Esophagus muscularis mucosa (tissue), 4 donors: ENCODE measurements around the gene MAST4. TPM values are rescaled to one million over a fixed set of nuclear protein-coding genes. Genes with fewer than 3 reads are reported as not detected.

ENCODE experiments used
- DNase-seq: peaks from one replicate; pipeline ENCODE4 v3.0.0-alpha.2; 2017; ENCODE audit errors: extremely low spot score
- H3K27ac ChIP-seq, 4 donors: fragments of 200-600 bp; sonication (generic); replicated peaks in 1 of 4; 1 replicate in 3 of 4; 2 replicates in 1 of 4; pipeline ENCODE4 v1.5.1; 2016 to 2019; ENCODE audit warnings: mild to moderate bottlenecking in 1 of 4
- H3K27me3 ChIP-seq, 4 donors: fragments of 200-600 bp; sonication (generic); one replicate each; pipeline versions ENCODE4 v1.5.1 to v1.6.0; 2016 to 2019
- H3K36me3 ChIP-seq, 4 donors: fragments of 200-600 bp; sonication (generic); one replicate each; pipeline ENCODE4 v1.5.1; 2016 to 2019
- H3K4me1 ChIP-seq, 4 donors: fragments of 200-600 bp; sonication (generic); one replicate each; pipeline ENCODE4 v1.5.1; 2016 to 2019
- H3K4me3 ChIP-seq, 4 donors: fragments of 200-600 bp; sonication (generic); 1 replicate in 2 of 4; 2 replicates in 2 of 4; pipeline ENCODE4 v1.5.1; 2016 to 2019; ENCODE audit warnings: mild to moderate bottlenecking in 4 of 4, moderate library complexity in 1 of 4
- H3K9me3 ChIP-seq, 4 donors: fragments of 200-600 bp; sonication (generic); 1 replicate in 3 of 4; 2 replicates in 1 of 4; pipeline ENCODE4 v1.5.1; 2016 to 2019
- EP300 ChIP-seq: sonication (generic); formaldehyde crosslinking; IDR thresholded peaks from one replicate; pipeline ENCODE4 v1.6.1; 2017; ENCODE audit warnings: antibody characterized with exemption
- POLR2A ChIP-seq: fragments of 450-650 bp; IDR thresholded peaks from one replicate; pipeline ENCODE4 v1.6.1; 2017; ENCODE audit warnings: antibody characterized with exemption, moderate library complexity, mild to moderate bottlenecking, low read depth
- POLR2AphosphoS5 ChIP-seq, 2 donors: sonication (generic); formaldehyde crosslinking; IDR thresholded peaks; one replicate each; pipeline ENCODE4 v1.6.1; 2017; ENCODE audit warnings: antibody characterized with exemption in 2 of 2
- WGBS: methylation state at CpG from one replicate; pipeline ENCODE4 v1.1.5; 2018; 5-methylcytosine and 5-hydroxymethylcytosine counted together
- intact Hi-C: fragments of 100-400 bp; cut with DNase I; formaldehyde crosslinking; loops from one replicate; pipeline ENCODE4 v1.15.1; 2023
- total RNA-seq, 4 donors: library from RNA; depleted of rRNA; stranded (reverse); fragments of >200 nt; gene quantifications; one replicate each; pipeline versions ENCODE4 v1.1.0 to v1.2.1, GENCODE V29; 2016
- TF ChIP-seq, protein P1 (sequence below), 3 experiments: fragments of 200-600 bp in 2 of 3; fragments of 450-650 bp in 1 of 3; sonication (generic) in 2 of 3; IDR thresholded peaks; one replicate each; pipeline ENCODE4 v1.5.1; 2017 to 2019; ENCODE audit warnings: antibody characterized with exemption in 3 of 3, mild to moderate bottlenecking in 2 of 3, moderate library complexity in 1 of 3

The MAST4 gene
- total RNA-seq, 4 donors from 2014 or later = 26.2 to 39.7 (median 35.8) TPM

DNA sequence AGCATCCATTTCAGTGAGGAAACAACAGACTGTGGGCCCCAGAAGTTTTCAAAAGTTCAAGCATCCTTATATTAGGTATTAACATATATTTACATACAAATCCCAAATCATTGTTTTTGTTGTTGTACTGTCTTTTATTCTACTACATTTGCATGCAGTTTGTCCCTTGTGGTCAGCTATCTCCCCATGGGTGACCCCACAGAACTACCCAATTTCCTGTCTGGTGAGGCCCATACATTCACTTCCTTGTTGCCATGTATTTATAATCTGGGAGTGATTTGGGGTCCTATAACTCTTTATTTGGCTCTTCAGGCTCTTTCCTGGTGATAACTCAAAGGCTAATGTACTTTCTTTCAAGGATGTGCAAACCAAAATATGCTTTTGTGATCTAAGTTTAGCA lies 603.7 kb downstream of the MAST4 start:
- Histone ChIP-seq H3K4me3 (no peak overlapping the region), H3K36me3 (no peaks in the 10 kb centered on the region), H3K9me3 (no peaks in the 10 kb centered on the region), H3K27me3 (no peaks in the 10 kb centered on the region), H3K27ac (no peak overlapping the region), H3K4me1 (peaks cover 0 to 10% (median 4%) of the 10 kb centered on the region in 4 donors)
- DNase-seq = no peak
- no peak for TF ChIP-seq EP300
- no peak for TF ChIP-seq POLR2A
- no peak for TF ChIP-seq POLR2AphosphoS5 (IDR thresholded peaks at IDR 0.05)
- TF ChIP-seq, protein P1, sequence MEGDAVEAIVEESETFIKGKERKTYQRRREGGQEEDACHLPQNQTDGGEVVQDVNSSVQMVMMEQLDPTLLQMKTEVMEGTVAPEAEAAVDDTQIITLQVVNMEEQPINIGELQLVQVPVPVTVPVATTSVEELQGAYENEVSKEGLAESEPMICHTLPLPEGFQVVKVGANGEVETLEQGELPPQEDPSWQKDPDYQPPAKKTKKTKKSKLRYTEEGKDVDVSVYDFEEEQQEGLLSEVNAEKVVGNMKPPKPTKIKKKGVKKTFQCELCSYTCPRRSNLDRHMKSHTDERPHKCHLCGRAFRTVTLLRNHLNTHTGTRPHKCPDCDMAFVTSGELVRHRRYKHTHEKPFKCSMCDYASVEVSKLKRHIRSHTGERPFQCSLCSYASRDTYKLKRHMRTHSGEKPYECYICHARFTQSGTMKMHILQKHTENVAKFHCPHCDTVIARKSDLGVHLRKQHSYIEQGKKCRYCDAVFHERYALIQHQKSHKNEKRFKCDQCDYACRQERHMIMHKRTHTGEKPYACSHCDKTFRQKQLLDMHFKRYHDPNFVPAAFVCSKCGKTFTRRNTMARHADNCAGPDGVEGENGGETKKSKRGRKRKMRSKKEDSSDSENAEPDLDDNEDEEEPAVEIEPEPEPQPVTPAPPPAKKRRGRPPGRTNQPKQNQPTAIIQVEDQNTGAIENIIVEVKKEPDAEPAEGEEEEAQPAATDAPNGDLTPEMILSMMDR (IDR thresholded peaks at IDR 0.05) = no peak
- intact Hi-C loops = loop anchor here (10.0 kb wide), 1 partner anchor 895 kb away; no protein-coding TSS in a partner anchor

DNA sequence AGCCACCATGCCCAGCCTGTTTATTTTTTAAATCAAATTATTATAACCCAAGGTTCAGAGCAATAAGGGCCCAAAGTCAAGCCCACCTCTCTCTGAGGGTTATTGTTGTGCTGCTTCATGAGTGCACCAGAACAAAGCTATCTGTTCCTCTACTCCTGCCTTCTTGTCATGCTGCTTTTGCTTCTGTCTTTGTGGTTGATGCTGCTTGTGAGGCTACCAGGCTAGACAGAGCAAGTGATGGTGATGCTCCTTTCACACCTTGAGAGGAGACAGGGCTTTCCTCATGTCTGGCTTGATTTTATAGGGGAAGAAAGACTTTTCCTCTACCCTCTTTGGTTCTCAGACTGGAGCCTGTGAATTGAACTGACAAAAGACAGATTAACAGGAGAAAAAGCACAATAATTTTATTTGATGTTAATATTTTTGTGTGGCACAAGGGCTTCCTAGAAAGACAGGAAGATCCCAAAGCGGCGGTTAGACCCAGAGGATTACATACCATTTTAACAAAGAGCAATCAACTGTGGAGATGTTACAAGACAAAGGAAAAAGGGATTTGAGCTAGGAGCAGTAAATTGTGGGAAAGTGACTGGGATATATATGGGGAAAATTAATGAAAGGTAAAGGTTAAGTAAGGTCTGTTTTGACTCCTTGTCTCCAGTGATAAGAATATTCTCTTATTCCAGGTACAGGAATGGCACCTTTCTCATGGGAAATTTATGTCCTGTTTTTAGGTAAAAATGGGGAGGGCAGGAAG lies 604.8 kb downstream of the MAST4 start:
- Histone ChIP-seq H3K27me3 (no peaks in the 10 kb centered on the region), H3K4me1 (peaks cover 0 to 10% (median 4%) of the 10 kb centered on the region in 4 donors), H3K36me3 (no peaks in the 10 kb centered on the region), H3K27ac (no peak overlapping the region), H3K4me3 (no peak overlapping the region), H3K9me3 (no peaks in the 10 kb centered on the region)
- TF ChIP-seq POLR2AphosphoS5 (IDR thresholded peaks at IDR 0.05) (no peak), EP300 (no peak), POLR2A (no peak)
- TF ChIP-seq, protein P1 (IDR thresholded peaks at IDR 0.05) = no peak
- 100% methylated on average over 2 of the region's 2 CpGs for WGBS
- intact Hi-C loops = loop anchor here (10.0 kb wide), 1 partner anchor 896 kb away; no protein-coding TSS in a partner anchor
- no peak for DNase-seq

GRCh38 chr5:67201897-67202549 lies 605.8 kb downstream of the MAST4 start:
- no peaks in the 10 kb centered on the region for H3K36me3 ChIP-seq
- no peaks in the 10 kb centered on the region for H3K27me3 ChIP-seq
- H3K4me3 ChIP-seq = no peak overlapping the region
- WGBS = 87% methylated on average over 6 of the region's 6 CpGs
- no peak overlapping the region for H3K27ac ChIP-seq
- H3K4me1 ChIP-seq = peaks cover 0 to 2% (median under 1%) of the 10 kb centered on the region in 4 donors
- no peaks in the 10 kb centered on the region for H3K9me3 ChIP-seq
- DNase-seq = no peak
- no peak for TF ChIP-seq EP300
- no peak for TF ChIP-seq POLR2AphosphoS5 (IDR thresholded peaks at IDR 0.05)
- no peak for TF ChIP-seq POLR2A
- TF ChIP-seq, protein P1 (IDR thresholded peaks at IDR 0.05) = no peak
- intact Hi-C loops = loop anchor here (10.0 kb wide), 1 partner anchor 897 kb away; no protein-coding TSS in a partner anchor

DNA sequence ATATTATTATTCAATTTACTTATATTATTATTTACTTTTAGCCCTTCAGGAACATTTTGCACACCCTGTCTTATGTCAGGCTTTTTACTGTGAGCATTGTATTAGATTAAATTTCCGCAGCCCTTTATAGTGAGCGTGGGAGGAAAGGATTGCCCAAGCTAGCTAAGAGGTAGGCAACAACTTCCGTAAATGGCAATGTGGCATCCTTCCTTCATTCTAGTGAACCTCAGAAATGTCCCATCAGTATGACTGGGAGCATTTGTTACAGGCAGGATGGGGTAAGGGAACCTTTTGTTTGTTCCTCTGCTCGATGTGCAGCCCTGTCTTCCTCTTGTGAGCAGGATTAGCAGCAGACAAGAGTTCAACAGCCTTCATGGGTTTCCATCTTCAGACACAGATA lies 606.6 kb downstream of the MAST4 start:
- no peak for DNase-seq
- WGBS = 89% methylated on average over 4 of the region's 4 CpGs
- intact Hi-C loops = loop anchor here (10.0 kb wide), 1 partner anchor 898 kb away; no protein-coding TSS in a partner anchor
- Histone ChIP-seq H3K4me1 (no peaks in the 10 kb centered on the region), H3K36me3 (no peaks in the 10 kb centered on the region), H3K4me3 (no peak overlapping the region), H3K27me3 (no peaks in the 10 kb centered on the region), H3K27ac (no peak overlapping the region), H3K9me3 (no peaks in the 10 kb centered on the region)
- TF ChIP-seq POLR2AphosphoS5 (IDR thresholded peaks at IDR 0.05) = no peak
- TF ChIP-seq EP300 = no peak
- no peak for TF ChIP-seq POLR2A
- TF ChIP-seq, protein P1 (IDR thresholded peaks at IDR 0.05) = no peak
